Measurements from ENCODE around the gene SGCD. TPM values are rescaled to one million over a fixed set of nuclear protein-coding genes. Genes with fewer than 3 reads are reported as not detected.
A peak's percentile ranks its signal among the peaks of the same experiment; 100 is the strongest.

The SGCD gene
- total RNA-seq, 2 donors from 2014 or later = 0.14 TPM; not detected in 1

DNA sequence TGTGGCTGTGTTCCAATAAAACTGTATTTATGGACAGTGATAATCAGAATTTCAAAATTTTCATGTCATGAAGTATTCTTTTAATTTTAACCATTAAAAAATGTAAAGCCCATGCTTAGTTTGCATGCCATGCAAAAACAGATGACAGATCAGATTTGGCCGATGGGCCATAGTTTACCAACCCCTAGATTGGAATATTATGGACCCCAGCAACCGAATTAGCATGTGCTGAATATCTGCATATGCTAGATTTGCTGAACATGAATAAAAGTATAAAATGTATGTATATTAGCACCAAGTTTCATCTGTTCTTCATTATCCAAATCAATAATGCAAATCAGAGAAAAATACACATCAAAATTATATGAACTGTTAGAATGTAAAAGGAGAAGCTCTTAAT lies 364.6 kb downstream of the SGCD start:
- Mint-ChIP-seq H3K9me3 (no peaks in the 10 kb centered on the region), H3K36me3 (no peaks in the 10 kb centered on the region)
- DNase-seq (ENCODE audit: low spot score in 2 of 2) = no peak

DNA sequence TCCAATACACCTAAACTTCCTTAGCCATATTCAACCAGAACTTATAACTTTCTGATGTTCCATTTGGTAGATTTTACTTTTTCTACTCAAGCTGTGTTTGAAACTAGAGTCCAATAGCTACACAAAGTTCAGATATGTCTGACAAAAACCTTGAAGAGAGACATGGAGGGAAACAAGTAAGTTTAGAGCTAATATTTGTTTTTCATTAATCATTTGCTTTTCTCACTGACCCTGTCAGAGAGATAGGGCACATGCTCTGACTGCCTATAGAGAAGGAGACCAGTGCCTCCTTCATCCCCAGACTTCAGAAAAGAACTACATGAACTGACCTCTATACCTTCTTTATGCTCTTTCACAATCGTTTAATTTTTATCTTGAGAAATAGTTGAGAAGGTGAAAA lies 366.1 kb downstream of the SGCD start:
- no peak overlapping the region for H3K27ac Mint-ChIP-seq
- no peaks in the 10 kb centered on the region for H3K9me3 Mint-ChIP-seq
- ATAC-seq (no peak), DNase-seq (ENCODE audit: low spot score in 2 of 2) (no peak)
- no peaks in the 10 kb centered on the region for H3K36me3 Mint-ChIP-seq

More for the DNA sequence above, 364.6 kb downstream of the SGCD start:
- no peak for ATAC-seq
- H3K27ac Mint-ChIP-seq = no peak overlapping the region

DNA sequence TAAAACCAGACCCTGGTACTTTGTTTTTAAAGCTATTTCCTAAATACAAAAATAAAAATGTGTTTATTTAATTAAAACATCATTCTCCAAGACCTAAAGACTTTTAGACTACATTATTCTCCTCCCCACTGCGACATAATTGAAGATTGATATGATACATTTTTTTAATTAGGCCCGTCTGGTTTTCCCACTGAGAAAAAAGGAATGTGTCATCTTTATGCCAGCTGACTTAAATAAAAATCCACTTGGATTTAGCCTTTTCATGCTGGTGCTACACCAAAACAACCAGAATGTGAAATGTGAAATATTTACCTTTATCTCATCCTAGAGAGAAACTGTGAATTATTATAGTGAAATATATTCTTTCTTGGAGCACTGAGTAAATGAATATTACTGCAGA lies 367.6 kb downstream of the SGCD start:
- Mint-ChIP-seq H3K36me3 (no peaks in the 10 kb centered on the region), H3K27ac (no peak overlapping the region), H3K9me3 (no peaks in the 10 kb centered on the region)
- no peak for ATAC-seq
- DNase-seq (ENCODE audit: low spot score in 2 of 2) = no peak

DNA sequence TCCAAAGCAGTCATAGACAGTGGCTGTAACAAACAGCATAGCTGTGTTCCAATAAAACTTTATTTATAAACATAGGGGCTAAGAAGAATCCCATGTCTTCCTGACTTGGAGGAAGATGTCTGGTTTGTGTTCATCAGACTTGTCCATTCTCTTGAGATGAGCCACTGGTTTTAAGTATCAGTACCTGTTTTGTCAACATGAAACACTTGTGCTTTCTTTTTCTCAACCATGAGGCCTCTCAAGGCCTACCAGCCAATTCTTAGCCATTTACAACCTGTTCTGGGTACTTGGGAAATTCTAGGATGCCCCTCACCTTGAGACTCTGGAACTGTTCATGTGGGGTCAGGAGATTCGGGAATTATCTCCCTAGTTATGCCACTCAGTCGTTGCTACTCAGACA lies 368.8 kb downstream of the SGCD start:
- no peak for DNase-seq (ENCODE audit: low spot score in 2 of 2)

DNA sequence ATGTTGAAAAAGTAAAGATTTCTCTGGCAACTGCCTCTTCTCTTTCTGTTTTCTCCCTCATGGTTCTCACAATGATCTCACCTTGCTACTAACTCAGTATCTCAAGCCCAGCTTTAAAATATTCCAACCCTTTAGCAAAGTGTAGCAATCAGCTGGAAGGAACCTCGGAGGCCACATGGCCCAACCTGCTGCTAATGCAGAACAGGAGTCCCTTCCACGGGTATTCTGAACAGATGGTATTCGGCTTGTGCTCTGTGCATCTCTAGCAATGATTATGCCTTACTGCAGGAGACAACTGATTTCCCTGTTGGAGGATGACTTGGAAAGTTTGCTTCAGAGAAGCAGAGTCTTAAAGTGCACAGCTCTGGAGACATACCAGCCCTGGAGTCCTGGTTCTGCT lies 371.4 kb downstream of the SGCD start:
- no peaks in the 10 kb centered on the region for H3K36me3 Mint-ChIP-seq
- ATAC-seq = no peak
- no peak for DNase-seq (ENCODE audit: low spot score in 2 of 2)
- H3K27ac Mint-ChIP-seq = no peak overlapping the region
- H3K9me3 Mint-ChIP-seq = no peaks in the 10 kb centered on the region

More for the DNA sequence above, 368.8 kb downstream of the SGCD start:
- ATAC-seq = peak in 1 of 2 donors; percentile 40
- H3K27ac Mint-ChIP-seq = no peak overlapping the region
- no peaks in the 10 kb centered on the region for H3K9me3 Mint-ChIP-seq
- H3K36me3 Mint-ChIP-seq = no peaks in the 10 kb centered on the region

DNA sequence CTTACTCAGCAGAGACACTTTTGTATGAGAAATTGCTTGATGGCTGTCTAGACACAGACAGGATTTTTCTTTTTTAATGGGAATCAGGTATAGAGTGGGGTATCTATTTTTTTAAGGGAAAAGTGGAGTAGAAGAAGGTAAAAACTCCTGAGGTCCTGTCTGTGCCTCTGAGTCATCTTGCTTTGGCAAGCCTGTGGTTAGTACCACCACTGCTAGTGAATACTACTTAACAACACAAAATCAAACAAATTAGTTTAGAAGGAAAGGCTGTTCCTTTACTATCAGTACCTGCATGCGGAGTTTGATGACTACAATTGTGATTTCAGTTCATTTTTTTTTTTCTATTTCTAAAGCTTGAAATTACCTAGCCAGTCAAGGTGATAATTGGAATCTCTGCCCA lies 372.2 kb downstream of the SGCD start:
- no peak for DNase-seq (ENCODE audit: low spot score in 2 of 2)
- Mint-ChIP-seq H3K27ac (no peak overlapping the region), H3K36me3 (no peaks in the 10 kb centered on the region), H3K9me3 (no peaks in the 10 kb centered on the region)
- peak in 1 of 2 donors; percentile 50 for ATAC-seq

DNA sequence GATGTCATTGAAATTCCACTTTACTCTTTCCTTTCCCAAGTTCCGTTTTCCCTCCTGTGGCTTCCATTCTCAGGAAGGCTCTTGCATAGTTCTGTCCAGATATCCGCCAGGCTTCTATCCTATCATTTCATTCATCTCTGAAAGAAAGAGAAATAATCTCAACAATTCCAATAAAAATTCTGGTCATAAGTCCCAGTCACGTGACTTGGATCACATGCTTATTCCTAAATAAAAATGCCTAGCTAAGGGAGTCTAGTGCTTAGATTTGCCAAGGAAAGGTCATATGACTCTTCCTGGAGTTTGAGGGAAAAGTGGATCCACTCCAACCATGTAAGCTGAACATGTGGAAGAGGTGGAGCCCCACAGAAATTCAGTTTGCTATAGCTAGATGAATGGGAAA lies 377.2 kb downstream of the SGCD start:
- Mint-ChIP-seq H3K27ac (no peak overlapping the region), H3K36me3 (no peaks in the 10 kb centered on the region)

DNA sequence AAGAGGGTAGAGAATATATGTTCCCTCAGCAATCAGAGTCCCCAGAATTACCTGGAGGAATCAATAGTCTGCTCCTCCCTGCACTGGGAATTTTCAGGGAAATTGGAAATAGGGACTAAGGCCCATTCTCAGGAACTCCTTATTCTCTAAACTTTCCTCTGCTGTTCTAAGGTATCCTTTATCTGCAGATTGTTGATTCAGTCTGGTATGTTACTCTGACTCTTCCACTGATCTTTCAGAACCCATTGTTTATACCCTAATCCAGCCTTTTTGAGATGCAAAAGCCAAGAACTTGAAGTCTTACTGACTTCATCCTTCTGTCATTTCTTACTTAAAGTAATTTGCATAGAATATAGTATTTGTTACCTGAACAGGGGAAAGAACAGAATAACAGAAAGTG lies 379.7 kb downstream of the SGCD start:
- ATAC-seq = no peak
- DNase-seq (ENCODE audit: low spot score in 2 of 2) = no peak
- no peaks in the 10 kb centered on the region for H3K9me3 Mint-ChIP-seq

More for the DNA sequence above, 377.2 kb downstream of the SGCD start:
- ATAC-seq (no peak), DNase-seq (ENCODE audit: low spot score in 2 of 2) (no peak)
- no peaks in the 10 kb centered on the region for H3K9me3 Mint-ChIP-seq

DNA sequence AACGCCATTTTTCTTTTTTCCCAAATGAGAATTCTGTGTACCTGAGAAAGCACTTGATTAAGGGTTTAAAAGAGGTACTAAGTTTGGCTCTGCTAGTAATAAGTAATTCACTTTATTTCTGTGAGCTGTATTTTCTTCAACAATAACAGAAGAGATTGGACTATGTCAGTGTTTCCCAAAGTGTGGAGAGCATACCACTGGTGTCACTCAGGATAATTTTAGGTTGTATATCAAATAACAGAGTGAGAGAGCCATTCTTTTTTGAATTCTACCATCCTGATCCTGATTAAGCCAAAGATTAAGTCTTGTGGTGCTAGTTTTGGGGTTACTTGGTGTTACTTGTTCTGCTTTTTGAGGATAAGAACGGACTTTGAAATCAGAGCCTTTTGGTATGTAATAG lies 380.8 kb downstream of the SGCD start:
- Mint-ChIP-seq H3K27ac (no peak overlapping the region), H3K9me3 (no peaks in the 10 kb centered on the region), H3K36me3 (no peaks in the 10 kb centered on the region)
- DNase-seq (ENCODE audit: low spot score in 2 of 2) (no peak), ATAC-seq (no peak)

More for the DNA sequence above, 379.7 kb downstream of the SGCD start:
- Mint-ChIP-seq H3K27ac (no peak overlapping the region), H3K36me3 (no peaks in the 10 kb centered on the region)

DNA sequence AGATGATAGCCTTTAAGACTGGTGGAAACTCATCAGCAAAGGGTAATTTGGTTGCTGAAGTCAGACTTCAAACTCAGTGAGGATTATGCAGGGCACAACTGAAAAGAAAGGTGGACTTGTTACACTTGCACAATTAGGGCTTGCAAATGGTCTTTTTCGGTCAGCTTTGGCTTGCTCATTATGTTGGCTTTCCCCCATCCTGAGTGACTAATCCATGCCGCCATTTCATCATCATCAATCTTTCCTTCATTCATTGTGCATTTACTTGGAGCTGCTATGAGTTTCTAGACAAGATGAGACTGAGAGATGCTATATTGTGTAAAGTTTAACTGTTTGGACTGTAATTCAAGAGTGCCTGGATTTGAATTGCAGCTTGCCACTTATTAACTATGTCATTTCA lies 388.3 kb downstream of the SGCD start:
- no peaks in the 10 kb centered on the region for H3K36me3 Mint-ChIP-seq
- no peak overlapping the region for H3K27ac Mint-ChIP-seq
- H3K9me3 Mint-ChIP-seq = no peaks in the 10 kb centered on the region
- ATAC-seq (no peak), DNase-seq (ENCODE audit: low spot score in 2 of 2) (no peak)

DNA sequence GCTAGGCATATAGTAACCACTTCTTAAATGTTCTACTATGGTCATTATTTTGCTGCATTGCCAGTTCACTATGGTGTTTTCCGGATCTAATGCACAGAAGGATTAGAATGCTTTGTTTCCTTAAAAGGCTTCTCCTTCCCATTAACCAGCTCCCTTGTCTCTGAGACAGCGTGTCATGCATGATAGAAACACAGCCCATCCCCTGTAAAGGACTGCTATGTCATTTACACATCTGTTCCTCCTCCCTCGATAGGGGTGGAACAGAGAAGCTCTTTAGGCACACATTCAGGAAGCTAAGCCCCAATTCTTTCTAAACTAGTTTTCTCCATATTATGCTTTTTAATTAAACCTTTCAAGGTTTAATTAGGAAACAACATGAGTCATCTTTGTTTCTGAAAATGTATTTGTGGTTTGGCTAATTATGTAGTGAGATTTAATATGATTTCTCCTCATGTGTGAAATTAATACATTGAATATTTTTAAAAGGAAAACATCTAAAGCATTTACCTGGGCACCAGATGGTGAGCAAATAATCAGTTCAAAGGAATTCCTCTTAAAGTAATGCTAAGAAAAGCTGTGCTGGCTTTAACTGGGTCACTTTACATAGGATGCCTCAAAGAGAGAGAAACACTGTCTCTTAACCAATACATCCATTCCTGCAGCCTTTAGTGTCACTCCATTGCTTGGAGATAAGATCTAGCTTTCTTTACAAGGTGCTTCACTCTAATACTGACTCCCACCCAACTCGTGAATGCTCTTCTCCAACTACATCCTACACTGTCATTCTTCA lies 389.8 kb downstream of the SGCD start:
- H3K36me3 Mint-ChIP-seq = no peaks in the 10 kb centered on the region
- no peak for DNase-seq (ENCODE audit: low spot score in 2 of 2)
- no peaks in the 10 kb centered on the region for H3K9me3 Mint-ChIP-seq
- ATAC-seq = no peak
- no peak overlapping the region for H3K27ac Mint-ChIP-seq

DNA sequence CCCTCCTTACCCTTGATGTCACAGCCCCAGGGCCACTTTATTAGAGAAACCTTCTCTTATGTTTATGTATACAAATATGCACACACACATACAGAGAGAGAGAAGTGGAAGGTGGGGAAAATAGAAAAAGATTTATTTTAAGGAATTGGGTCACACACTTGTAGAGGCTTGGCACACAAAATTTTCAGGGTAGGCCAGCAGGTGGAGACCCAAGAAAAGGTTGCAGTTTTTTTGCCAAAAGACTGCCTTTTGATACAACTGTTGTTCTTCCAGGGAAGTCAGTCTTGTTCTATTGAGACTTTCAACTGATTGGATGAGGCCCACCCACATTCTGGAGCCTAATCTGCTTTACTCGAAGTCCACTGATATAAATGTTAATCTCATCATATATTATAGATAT lies 392.0 kb downstream of the SGCD start:
- DNase-seq (ENCODE audit: low spot score in 2 of 2) = no peak
- Mint-ChIP-seq H3K36me3 (no peaks in the 10 kb centered on the region), H3K27ac (no peak overlapping the region), H3K9me3 (no peaks in the 10 kb centered on the region)
- ATAC-seq = no peak

DNA sequence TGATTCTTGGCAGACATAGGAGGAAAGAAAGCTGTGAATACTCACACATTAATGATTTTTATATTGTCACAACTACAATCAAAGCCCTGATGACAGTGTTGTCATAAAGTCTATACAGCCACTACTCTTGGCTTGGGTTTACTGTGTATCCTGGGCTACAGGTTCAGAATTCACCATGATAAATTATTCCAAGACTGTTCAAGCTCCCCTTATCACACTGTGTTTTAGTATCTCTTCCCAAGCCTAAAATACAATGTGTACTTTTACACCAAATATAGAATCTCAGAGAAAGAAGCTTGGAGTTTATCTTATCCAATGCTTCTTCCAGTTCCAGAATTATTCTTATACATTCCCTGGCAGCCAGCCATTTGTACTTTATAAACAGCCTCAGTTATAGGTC lies 395.4 kb downstream of the SGCD start:
- DNase-seq (ENCODE audit: low spot score in 2 of 2) (no peak), ATAC-seq (no peak)
- Mint-ChIP-seq H3K36me3 (no peaks in the 10 kb centered on the region), H3K9me3 (peaks cover 0 to 9% of the 10 kb centered on the region in 2 donors), H3K27ac (no peak overlapping the region)

DNA sequence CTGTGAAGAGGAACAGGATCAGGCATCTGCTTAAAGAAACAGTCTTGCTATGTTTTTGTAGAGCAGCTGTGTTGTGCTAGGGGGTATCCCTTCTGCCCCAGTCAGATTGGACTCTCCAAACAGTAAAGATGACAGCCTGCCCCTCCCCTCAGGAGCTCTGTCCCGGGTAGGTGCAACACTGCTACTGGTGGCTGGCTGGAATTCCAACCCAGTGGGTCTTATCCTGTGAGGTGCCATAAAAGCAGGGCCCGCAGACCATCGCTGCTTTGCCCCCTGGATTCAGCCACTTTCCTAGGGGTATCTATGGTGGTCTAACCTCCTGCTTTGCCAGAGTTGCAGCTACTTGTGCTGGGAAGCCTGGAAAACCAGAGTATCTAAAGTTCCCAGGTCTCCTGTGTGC lies 408.5 kb downstream of the SGCD start:
- Mint-ChIP-seq H3K9me3 (peaks cover 0 to 8% of the 10 kb centered on the region in 2 donors), H3K27ac (no peak overlapping the region), H3K36me3 (peaks cover 0 to 17% of the 10 kb centered on the region in 2 donors)
- ATAC-seq (no peak), DNase-seq (ENCODE audit: low spot score in 2 of 2) (no peak)

DNA sequence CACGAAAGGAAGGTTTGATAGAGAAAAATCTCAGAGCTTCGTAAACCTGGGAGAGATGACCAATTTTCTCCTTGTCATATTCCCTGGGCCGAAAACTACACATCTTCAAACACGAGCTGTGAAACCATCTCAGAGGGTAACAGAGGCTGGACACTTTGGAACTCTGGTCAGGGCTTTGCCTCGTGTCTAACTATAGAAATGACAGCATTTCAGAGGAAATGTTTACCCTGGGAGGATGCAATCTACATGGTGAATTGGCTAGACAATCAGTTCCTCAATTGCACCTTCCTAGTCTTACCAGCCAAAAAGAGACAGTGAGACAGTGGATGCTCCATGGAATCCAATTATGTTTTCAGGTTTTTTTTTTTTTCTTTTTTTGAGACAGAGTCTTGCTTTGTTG lies 414.6 kb downstream of the SGCD start:
- H3K9me3 Mint-ChIP-seq = peaks cover 0 to 14% of the 10 kb centered on the region in 2 donors
- H3K36me3 Mint-ChIP-seq = peaks cover 0 to 22% of the 10 kb centered on the region in 2 donors
- ATAC-seq (no peak), DNase-seq (ENCODE audit: low spot score in 2 of 2) (no peak)
- H3K27ac Mint-ChIP-seq = no peak overlapping the region

DNA sequence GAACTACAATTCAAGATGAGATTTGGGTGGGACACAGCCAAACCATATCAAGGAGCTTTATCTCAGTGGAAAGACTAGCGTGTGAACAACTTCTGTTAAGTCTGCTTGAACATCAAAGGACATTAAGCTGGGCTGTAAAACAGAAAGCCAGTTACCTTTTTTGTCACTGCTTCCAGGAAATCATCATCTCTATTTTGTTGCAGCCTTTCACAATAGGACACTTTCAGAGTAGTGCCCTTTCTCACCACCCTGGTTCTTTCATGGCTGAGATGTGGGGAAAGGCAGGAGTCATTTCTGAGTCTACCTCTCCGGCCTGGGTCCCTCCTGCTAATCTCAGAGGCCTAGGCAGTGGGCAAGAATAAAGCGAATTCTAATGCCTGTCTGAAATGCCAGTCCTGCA lies 426.9 kb downstream of the SGCD start:
- H3K9me3 Mint-ChIP-seq = peaks cover 0 to 14% of the 10 kb centered on the region in 2 donors
- H3K36me3 Mint-ChIP-seq = peaks cover 5 to 26% of the 10 kb centered on the region in 2 donors
- H3K27ac Mint-ChIP-seq = peak overlapping the region; percentile 93 to 97
- ATAC-seq = peak; percentile 88 to 89
- peak in 1 of 2 donors; percentile 15 for DNase-seq (ENCODE audit: low spot score in 2 of 2)

DNA sequence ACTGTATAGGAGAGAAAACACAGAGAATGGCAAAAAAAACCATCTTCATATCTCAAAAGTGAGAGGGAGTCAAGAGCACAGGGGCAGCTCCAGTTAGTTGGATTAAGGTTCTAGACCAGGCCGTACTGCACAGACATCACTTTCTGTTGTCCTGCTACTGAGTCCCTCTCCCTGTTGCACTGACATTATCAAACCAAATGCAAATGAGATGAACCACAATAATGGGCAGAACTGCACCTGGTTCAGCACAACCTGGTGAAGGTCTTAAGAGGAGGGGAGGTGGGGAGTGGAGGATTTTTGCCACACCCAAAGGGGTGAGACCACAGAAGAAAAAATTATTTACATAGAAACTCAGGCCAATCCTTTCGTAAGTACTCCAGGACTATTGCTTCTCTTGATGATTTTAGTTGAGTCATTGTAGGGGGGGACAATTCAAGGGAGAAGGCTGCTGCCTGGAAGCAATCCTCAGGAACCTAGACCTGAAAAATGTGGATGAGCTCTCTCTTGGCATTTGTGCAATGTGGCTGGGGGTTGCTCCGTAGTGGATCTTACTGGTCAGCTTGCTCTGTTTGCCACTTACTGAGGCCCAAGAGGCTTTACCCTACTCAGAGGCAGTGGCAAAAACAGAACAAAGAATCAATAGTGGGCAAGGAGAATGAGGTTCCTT lies 428.6 kb downstream of the SGCD start:
- DNase-seq (ENCODE audit: low spot score in 2 of 2) = no peak
- peak overlapping the region in 1 of 2 donors; percentile 66 for H3K27ac Mint-ChIP-seq
- peaks cover 0 to 14% of the 10 kb centered on the region in 2 donors for H3K9me3 Mint-ChIP-seq
- ATAC-seq = no peak
- H3K36me3 Mint-ChIP-seq = peaks cover 5 to 36% of the 10 kb centered on the region in 2 donors
